DND-41 (cell line): Measurements from ENCODE around the gene CTCF.

Source experiments
- EZH2 ChIP-seq: IDR thresholded peaks from 3 replicates; pipeline ENCODE4 v1.6.1; 2012; ENCODE audit warnings: borderline replicate concordance, low read depth, mild to moderate bottlenecking, moderate library complexity, low read length, inconsistent platforms; ENCODE audit not compliant: severe bottlenecking
- TF ChIP-seq, protein P1 (sequence below): IDR thresholded peaks from 2 replicates; pipeline ENCODE4 v1.5.1; 2012; ENCODE audit warnings: borderline replicate concordance, low read length, moderate library complexity, mild to moderate bottlenecking; ENCODE audit not compliant: poor library complexity, severe bottlenecking; ENCODE audit errors: extremely low read depth

DNA sequence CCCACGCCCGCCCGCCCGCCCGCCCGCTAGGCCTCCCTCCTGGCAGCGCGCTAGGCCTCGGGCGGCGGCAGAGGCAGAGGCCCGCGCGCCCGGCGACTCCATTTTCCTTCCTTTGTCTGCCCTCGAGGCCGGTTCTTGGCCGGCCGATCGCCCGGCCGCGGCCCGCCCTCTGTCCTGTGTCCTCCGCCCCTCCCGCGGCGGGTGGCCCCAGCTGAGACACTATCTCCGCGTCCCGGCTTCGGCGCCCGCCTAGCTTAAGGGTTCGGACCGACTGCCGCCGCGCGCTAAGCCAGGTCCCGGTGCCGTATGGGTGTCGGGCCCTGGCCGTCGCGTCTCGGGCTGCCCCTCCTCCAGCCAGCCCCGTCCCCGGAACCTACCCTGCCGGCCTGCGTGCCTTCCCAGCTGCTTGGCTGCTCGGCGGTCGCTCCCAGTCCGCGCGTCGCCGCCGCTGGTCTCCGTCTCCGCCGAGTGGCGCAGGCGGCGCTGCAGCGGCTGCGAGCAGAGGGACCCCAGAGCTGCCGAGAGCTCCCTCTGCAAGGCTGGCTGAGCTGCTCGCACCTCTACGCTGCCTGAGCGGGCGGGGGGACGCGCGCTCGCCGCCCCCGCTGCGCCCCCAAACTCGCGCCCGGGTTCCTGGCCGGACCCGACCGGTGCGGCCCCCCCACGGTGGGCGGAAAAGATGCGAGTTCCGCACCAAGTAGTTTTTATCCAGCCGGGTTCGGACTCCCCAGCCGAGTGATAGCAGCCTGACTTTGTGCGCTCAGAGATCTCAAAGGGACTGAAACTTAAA lies 787 bp downstream of the CTCF start:
- TF ChIP-seq EZH2: no peak
- TF ChIP-seq, protein P1, sequence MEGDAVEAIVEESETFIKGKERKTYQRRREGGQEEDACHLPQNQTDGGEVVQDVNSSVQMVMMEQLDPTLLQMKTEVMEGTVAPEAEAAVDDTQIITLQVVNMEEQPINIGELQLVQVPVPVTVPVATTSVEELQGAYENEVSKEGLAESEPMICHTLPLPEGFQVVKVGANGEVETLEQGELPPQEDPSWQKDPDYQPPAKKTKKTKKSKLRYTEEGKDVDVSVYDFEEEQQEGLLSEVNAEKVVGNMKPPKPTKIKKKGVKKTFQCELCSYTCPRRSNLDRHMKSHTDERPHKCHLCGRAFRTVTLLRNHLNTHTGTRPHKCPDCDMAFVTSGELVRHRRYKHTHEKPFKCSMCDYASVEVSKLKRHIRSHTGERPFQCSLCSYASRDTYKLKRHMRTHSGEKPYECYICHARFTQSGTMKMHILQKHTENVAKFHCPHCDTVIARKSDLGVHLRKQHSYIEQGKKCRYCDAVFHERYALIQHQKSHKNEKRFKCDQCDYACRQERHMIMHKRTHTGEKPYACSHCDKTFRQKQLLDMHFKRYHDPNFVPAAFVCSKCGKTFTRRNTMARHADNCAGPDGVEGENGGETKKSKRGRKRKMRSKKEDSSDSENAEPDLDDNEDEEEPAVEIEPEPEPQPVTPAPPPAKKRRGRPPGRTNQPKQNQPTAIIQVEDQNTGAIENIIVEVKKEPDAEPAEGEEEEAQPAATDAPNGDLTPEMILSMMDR: peak; percentile 61
